EH (cell line): ENCODE measurements around the gene PLCB4.

ENCODE experiments used
- DNase-seq: peaks from one replicate; pipeline ENCODE4 v3.0.0-alpha.2; 2015; ENCODE audit warnings: low read depth

The PLCB4 gene

DNA sequence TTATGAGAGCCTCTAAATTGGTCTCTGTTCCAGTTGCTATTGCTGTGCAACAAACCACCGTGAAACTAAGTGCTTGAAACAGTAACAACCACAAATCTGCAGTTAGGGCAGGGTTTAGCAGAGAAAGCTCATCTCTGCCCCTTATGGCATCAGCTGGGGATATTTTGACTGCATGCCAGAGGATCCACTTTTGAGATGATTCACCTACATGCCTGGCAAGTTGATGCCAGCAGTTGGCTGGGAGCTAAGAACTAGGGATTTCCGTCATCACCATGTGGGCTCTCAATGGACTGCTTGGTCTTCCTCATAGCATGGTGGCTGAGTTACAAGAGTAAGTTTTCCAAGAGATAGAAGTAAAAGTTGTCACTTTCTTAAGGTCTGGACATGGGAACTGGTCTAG, 35.1 kb downstream of the PLCB4 start:
- peak; percentile 40 for DNase-seq

DNA sequence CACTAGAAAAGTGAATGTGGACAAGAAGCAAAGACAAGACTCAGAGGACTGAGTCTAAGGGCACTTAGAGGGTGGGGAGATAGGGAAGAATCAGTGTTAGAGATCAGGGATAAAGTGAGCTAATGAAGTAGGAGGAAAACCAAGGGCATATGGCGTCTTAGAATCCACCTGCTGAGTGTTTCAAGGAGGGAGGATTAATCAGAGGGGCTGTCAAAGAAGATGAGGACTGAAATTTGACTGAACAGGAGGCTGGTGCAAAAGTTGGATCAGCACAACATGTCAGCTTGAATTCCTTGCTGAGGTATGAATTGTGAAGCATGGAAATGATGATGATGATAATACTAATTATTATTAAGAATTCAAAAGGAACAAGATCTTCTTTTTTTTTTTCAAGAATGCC, 39.4 kb downstream of the PLCB4 start:
- DNase-seq = no peak

DNA sequence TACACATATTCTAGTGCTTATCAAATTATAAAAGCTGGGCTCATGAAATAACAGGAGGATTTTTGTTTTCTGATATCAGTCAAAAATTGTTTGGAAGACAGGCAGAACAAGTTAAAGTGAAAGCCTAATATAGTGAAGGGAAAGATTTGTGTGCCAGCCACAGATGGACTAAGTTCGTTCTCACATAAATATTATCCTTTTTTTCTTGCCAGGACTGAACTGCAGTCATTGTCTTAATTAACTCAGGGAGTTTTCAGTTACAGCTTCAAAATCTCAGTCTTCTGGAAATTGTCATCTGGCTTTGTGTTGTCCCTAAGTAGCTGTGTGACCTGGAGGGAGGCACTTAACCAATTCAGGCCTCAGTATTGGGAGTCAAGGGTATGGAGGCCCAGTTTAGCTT, 40.7 kb downstream of the PLCB4 start:
- DNase-seq = no peak

DNA sequence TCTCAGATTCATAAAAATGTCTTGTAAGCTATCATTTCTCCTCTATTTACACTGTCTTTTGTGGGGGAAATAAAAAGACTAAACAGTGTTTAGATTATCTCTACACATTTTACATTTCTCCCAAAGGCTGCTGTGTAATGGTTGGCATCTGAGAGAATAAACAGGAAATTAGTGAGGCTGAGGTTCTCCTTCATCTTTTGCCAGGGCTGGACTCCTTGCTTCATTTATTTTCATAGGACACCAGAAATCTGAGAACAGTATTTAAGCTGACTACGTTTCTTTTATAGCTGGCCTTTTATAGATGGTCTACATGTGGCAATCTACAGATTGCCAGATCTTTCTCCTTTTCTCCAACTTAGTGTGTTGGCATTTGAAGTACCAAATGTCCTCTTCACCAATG, 41.5 kb downstream of the PLCB4 start:
- DNase-seq = peak; percentile 63

DNA sequence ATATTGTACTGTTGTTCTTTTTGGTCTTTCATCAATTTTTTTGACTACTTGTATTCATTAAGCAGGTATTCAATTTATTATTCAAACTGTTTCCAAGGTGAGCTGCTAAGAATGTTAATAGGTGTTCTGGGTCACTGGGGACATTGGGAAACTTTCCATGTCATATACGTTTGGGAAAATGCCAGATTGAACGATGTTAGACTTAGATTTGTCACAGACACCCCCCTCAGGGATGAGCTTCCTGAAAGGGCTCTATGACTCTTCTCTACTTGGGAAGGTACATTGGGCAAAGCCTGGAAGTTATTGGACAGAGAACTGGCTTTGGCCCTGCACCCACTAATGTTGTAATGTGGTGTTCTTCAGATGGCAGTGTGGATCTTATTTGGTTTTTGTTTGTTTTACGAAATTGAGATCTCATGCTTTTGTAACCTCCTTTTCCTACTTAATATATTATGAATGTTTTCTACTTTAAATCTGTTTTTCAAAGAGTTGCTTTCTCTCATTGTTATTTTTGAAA, 42.1 kb downstream of the PLCB4 start:
- DNase-seq = no peak

DNA sequence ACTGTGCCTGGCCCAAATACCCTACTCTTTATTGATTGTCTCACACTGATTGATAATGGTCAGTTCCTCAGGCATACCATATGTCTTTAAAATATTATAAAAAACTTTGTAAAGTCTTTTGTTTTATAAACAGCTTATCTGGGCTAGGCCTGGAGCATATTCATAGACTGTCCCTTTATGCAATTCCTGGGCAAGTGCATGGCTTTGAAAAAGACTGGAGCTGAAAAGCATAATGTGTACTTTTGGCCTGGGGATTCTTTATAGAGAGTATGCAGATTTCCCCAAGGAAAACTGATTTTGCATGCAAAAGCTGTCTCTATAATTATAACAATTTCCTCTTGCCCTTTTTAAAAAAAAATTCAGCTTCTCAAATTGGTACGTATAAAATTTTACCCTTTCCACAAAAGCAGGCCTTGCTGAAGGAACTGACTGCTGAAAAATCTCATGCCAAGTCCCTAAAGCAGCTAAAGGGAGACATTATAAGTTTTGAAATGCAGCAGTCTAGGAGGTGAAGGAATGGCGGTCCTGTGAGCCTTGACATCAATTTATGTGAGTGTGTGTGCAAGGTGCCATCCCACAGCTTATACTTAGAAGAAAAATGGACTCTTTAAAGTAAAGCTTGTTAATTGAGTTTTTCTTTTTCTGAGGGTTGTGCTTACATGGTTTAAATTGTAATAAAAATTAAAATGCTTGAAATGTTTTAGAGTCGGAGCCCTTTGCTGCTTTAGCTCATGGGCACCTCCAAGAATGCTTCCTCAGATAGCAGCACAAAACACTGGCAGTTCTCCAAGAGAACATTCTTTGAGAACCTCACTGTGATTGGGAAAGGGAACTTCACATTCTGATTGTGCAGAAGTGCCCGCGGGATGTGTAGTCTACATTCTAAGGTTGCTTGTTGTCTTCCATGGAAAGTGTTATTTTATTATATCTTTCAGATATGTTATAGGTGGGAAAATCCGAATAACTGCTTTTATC, 43.9 kb downstream of the PLCB4 start:
- peak; percentile 91 for DNase-seq

DNA sequence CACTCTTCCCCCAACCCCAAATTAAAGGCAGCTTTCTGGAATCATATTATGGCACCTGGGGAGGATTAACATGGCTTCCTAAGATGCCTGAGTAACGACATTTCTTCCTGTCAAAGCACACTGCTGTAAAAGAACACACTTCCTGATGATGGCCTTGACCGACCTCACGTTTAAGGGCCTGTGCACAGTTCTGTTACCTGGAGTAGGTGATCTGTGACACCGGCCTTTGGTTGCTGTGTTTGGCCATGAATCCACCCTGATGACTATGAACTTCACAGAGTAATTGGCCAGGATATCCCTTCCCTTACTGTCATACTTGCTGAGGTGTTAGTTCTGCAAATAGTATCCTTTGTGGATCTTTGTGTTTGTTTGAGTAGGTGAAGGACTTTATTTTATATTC, 45.8 kb downstream of the PLCB4 start:
- DNase-seq = no peak

DNA sequence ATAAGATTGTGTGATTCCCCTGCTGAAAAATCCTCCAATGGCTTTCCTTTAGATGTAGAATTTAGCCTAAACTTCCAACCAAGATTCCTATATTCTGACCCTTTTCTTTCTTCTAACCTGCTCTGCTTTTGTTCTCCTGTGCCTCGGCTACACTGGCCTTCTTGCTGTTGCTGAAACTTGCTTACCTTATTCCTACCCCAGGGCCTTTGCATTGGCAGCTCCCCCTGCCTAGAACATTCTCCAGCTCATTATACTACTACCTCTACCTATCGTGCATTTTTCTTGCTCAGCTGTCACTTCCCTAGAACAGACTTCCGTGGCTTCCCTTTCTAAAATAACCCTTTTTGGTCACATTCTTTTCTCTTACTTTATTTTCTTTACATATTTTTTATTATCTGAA, 48.7 kb downstream of the PLCB4 start:
- no peak for DNase-seq

DNA sequence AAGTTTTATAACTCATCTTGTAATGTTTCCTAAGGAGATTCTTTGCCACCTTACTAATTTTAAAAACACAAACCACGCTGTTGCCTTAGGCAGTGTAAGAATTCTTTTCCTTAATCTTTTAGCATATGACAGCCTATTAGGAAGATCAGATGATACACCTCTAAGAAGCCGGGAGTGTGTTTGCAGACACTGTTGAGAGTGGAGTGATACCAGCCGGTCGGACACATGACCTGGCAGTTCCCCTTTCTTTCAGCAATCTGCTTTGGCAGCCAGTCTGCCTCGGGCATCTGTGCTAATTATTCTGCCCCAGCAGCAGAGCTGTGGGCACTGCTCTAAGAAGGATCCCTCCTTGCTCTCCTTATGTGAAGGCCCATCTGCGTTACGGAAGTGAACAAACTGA, 50.9 kb downstream of the PLCB4 start:
- DNase-seq = peak; percentile 71

DNA sequence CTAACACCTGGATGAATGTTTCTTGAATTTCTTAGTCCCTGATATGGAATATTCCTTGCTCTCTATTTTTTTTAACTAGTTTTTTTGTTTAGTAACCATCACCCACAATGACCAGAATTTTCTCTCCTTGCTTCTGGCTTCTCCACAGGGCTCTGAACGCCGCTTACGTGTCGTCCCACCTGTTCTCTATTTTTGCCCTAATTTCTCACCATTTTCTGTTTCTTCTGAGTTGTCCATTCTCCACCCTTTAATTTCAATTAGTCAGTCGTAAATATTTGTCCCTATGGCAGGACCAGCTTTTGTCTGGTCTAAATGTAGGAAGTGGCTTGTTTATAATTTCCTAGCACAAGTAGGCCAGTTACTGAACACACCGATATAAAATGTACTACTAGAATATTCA, 52.3 kb downstream of the PLCB4 start:
- DNase-seq = no peak

DNA sequence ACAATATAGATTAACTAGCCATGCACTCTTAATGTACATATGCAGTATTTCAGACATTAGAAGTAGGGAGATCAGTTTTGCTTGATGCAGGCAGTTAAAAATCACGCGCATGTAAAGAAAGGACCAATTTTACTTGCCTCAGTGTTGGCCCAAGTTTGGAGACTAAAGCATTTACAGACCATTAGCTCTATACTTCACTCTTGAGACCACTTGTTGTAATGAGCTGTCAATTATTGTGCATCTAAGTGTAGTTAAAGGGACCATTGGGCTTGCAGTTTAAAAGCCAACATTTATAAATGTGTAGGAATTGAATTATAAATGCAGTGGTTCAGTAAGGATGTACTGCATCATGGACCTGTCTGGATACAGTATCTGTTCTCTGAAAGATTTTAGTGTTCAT, 53.7 kb downstream of the PLCB4 start:
- no peak for DNase-seq

DNA sequence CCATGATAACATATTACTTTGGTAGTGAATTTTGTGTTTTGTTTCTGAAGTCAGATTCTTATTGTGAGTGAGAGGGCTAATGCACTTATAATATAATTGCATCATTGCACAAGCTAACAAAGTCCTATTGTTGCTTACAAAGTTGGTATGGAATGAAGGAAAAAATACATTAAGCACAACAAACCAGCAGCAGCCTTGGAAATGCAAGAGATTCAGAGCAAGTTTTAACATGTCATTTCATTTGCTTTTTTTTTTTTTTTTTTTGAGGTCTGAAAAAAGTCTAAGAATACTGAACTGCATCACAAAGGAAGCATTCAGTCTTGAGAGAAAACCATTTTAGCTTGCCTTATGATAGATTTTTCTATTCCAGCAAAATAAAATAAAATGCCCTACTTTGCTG, 57.6 kb downstream of the PLCB4 start:
- no peak for DNase-seq

DNA sequence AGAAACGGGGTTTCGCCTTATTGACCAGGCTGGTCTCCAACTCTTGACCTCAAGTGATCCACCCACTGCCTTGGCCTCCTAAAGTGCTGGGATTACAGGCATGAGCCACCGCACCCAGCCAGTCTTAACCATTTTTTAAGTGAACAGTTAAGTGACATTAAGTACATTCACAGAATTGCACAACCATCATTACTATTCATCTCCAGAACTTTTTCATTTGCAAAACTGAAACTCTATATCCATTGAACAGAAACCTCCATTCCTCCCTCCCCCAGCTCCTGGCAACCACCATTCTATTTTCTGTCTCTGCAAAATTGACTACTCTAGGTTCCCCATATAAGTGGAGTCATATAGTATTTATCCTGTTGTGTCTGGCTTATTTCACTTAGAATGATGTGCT, 59.7 kb downstream of the PLCB4 start:
- no peak for DNase-seq

DNA sequence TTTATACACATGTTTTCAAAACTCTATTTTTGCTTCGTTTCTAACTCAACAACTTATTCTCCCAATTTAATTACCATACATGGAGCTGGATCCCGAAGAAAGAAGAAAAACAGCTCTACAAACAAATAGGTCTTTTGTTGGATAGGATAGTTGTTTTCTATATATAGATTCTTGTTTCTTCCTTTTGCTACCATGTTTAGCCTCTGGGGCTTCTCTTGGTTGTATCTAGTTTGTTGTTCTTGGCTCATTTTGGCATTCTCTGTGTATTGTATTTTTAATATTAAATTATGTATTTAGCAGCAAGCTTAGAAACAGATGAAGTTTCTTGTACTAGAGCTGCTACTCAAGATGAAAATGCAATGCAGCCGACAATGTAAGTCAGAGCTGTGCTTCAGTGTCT, 60.9 kb downstream of the PLCB4 start:
- DNase-seq = no peak

DNA sequence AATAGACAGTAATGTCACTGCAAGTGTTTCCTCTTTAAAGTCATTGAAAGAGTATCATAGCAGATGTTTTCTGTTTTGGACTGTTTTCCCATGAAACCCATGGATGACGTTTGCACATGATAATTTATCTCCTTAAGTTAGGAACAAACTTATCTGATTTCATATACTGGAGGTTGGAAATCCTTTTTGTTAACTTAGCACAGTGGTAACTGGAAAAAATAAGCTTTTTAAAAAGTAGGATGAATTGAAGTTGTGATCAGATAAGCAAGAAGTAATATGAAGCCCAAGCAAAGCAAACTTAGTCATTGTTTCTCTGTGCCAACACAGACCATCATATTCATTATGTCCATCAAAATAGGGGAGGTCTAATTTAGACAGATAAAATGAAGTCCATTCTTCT, 61.6 kb downstream of the PLCB4 start:
- peak; percentile 38 for DNase-seq

DNA sequence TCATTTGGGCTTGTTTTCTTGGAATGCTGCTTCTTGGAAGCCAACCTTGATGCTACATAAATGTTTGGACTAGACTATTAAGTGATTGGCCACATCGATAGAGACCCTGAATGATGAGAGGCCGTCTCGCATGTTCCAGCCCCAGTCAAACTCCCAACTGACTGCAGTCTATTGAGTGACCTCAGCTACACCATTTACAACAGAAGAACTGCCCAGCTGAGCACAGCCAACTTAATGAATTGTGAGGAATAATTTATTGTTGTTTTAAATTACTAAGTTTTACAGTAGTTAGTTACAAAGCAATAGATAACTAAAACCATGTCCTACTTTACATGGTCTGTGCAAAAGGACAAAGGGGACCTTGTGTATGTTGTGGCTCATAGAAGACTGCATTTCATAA, 63.0 kb downstream of the PLCB4 start:
- DNase-seq = no peak

DNA sequence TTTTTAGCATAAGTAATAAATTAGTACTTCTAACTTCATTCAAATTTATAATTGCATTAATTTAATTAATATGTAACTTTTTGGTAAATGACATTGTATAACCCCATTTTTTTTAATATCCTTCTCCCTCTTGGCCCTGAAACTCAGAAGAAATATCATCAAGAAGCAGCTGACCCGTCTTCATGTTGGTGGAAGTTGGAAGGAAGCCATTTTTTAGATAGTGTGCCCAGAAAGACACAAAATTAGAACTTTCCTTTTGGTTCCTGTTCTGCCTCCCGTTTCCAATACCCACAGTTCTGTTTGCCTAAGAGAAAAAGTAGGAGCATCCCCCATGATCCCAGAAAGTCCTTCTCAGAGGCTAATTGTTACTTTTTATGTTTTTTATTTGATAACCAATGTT, 65.5 kb downstream of the PLCB4 start:
- no peak for DNase-seq

DNA sequence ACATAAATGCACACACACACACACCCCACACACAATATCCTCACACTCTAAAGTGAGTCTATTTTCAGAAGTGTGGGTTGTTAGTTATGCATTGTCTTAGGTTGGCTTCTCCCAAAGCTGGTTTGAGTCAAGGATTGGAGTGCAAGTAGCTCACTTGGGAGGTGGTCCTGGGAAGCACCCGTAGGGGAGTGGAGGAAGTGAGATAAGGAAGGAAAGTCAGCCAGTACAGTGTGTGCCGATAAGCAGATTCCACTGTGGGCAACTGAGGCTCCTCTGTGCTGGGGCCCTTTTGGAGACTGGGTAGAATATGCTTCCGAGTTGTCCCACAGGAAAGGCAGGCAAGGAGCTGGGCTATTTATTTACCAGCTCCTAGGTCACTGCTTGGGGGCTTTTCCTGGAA, 67.2 kb downstream of the PLCB4 start:
- DNase-seq = no peak

DNA sequence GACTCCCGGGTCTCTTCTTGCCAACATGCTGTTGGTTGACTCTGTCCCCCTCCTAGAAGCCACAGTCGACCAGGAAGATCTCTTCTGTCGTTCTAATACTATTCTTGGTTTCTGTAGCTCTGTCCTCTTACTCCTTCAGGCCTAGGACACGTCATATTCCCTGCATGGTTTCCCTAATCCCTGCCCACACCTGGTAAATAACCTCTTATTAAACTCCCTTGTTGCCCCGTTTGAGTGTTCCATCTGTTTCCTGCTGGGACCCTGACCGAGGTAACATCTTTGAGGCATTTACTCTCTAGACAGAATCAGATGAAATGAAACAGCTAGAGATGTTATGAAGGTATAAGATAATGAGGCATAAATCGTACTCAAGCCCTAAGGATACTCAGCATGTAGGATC, 68.1 kb downstream of the PLCB4 start:
- DNase-seq = no peak

DNA sequence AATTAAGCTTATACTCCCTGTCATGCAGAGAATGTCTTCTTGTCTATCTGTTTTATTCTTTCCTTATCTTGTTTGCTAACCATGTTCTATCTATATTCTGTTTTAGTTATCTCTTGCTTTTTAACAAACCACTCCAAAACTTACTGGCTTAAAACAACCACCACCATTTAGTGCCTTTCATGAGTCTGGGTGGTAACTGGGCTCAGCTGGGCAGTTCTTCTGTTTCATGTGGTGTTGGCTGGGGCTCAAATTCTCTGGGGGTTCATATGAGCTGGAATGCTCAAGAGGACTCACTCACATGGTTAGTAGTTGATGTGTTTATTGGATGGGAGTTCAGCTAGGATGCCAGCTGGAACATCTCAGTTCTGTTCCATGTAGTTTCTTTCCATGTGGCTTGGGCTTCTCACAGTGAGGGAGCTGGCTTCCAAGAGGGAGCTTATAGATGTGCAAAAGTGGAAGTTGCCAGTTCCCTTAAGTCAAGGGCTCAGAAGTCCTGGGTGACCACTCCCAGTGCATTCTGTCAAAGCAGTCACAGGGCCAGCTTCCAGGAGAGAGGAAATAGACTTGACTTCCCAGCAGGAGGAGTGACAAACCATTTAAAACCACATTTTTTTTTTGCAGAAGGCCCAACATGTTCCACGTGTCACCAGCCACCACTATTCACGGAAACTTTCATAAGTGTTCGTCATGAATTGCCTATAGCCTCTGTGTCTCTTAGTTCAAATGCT, 70.4 kb downstream of the PLCB4 start:
- DNase-seq = no peak

DNA sequence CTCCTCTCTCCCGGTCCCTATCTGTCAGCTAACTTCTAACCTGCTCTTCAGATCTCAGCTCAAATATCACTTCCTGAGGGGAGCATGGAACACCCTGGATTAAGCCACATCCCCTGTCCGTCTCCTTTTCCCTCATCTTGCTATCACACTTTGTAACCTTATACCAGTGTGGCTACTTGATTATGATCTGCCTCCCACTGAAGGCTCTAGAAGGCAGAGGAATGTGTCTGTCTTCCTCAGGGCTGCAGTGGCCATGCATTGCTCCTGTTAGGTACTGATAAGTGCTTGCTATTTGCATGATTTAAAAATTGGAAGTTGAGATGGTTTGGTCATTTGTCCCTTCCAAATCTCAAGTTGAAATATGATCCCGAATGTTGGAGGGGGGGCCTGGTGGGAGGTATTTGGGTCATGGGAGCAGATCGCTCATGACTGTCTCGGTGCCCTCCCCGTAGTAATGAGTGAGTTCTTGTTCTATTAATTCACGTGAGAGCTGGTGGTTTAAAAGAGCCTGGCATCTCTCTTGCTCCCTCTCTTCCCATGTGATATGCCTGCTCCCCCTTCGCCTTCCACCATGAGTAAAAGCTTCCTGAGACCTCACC, 71.4 kb downstream of the PLCB4 start:
- no peak for DNase-seq

DNA sequence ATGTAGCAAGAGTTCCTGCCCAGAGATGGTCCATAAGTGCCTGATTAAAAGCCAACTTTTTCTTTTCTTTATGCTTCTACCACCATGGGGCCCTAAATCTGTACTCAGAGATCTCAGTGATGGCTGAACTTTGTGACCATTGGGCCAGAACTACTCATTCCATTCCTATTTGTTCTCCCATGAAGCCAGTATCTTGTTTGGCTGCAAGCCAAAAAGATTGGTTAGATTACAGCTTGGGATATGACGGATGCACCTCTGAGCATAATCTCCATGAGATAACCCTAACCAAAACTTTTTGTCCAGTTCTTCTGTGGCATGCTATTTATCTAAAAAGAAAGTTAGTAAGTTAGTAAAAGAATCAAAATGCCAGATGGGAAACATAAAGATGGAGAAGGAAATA, 72.2 kb downstream of the PLCB4 start:
- DNase-seq = peak; percentile 20

DNA sequence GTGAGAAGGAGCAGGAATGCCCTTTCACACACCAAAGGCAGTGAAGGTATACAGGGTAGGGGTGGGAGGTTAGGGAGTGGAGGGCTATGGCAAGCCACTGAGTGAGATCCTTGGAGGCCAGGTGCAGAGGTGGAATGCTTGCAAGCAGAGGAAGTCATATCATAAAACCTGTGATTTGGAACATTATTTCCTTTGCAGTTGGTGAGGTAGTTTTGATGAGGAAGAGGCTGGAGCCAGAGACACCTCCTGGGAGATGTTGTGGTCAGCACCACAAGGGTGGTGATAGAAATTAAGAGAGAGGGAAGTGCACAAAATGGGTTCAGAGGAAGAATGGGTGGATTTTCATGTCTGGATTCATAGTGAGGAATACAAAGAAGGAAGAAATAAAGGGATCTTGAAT, 73.0 kb downstream of the PLCB4 start:
- no peak for DNase-seq
